Stimulated activated naive CD8-positive, alpha-beta T cell treated with anti-CD3 and anti-CD28 coated beads, Interleukin-15, amount 100 ng/mL, for 72 hours (primary cell): ENCODE data around the gene TMEM231.
"Not testable (repeated sequence)": the region's sequence is repeated elsewhere in the genome, so short reads cannot be mapped to it uniquely, and the experiment has no call there.

Source experiments
- ATAC-seq: fragments of 150-1000 bp; cut with Tn5 transposase; 2 replicates; pipeline ENCODE4 v1.10.0; 2021; ENCODE audit warnings: mild to moderate bottlenecking, moderate library complexity
- DNase-seq, 2 donors: peaks; one replicate each; pipeline ENCODE4 v3.0.0; 2021 to 2022
- H3K27ac Mint-ChIP-seq, 2 donors: one replicate each; pipeline ENCODE4 v1.8.0; 2022; ENCODE audit warnings: mild to moderate bottlenecking in 2 of 2, mixed read lengths in 2 of 2, moderate library complexity in 2 of 2
- H3K27me3 Mint-ChIP-seq: one replicate; pipeline ENCODE4 v1.8.0; 2022; ENCODE audit warnings: mixed read lengths
- H3K4me1 Mint-ChIP-seq: one replicate; pipeline ENCODE4 v1.8.0; 2022; ENCODE audit warnings: mild to moderate bottlenecking, mixed read lengths
- H3K4me3 Mint-ChIP-seq, 2 donors: one replicate each; pipeline ENCODE4 v1.8.0; 2022; ENCODE audit warnings: mild to moderate bottlenecking in 2 of 2, mixed read lengths in 2 of 2, moderate library complexity in 1 of 2
- H3K9me3 Mint-ChIP-seq, 2 donors: one replicate each; pipeline ENCODE4 v1.8.0; 2022; ENCODE audit warnings: mixed read lengths in 2 of 2

The TMEM231 gene, protein sequence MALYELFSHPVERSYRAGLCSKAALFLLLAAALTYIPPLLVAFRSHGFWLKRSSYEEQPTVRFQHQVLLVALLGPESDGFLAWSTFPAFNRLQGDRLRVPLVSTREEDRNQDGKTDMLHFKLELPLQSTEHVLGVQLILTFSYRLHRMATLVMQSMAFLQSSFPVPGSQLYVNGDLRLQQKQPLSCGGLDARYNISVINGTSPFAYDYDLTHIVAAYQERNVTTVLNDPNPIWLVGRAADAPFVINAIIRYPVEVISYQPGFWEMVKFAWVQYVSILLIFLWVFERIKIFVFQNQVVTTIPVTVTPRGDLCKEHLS

GRCh38 chr16:75555707-75556430 is at the start of gene TMEM231:
Gene TMEM231 (minus strand): TSS chr16:75556252. CDS start chr16:75556209, 43 bp downstream.
- peaks cover 20% of the 10 kb centered on the region for H3K27me3 Mint-ChIP-seq
- H3K27ac Mint-ChIP-seq: peak within 1 kb of the TSS; percentile 90 to 96
- H3K4me1 Mint-ChIP-seq: peaks cover 9% of the 10 kb centered on the region
- peak; percentile 97 for ATAC-seq
- peak; percentile 92 to 95 for DNase-seq
- no peaks in the 10 kb centered on the region for H3K9me3 Mint-ChIP-seq
- peak within 1 kb of the TSS; percentile 99 for H3K4me3 Mint-ChIP-seq

DNA sequence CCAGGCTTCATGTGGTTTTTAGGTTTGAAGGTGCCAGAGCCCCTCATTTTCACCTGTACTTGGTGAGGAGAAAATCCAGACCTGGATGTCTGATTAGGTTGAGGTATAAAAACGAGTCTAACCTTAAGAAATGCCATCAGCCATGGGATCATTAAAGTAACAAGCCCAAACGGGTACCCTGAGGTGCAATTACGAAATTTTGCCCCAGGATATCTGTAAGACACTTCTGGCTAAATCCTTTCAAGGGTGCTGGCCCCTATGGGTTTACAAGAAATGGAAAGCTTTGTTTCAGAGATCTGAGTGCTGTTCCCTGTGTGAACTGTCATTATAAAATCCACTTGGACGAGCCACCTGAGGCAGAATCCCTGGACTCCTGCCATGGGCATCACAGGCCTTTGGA is 47.2 kb upstream of the TMEM231 start:
- no peak for ATAC-seq
- Mint-ChIP-seq H3K4me3 (no peak overlapping the region), H3K9me3 (peaks cover 0 to 12% of the 10 kb centered on the region in 2 donors), H3K4me1 (peaks cover 6% of the 10 kb centered on the region), H3K27me3 (no peaks in the 10 kb centered on the region), H3K27ac (no peak overlapping the region)
- DNase-seq: no peak

- Mint-ChIP-seq H3K4me1 (peaks cover 13% of the 10 kb centered on the region), H3K27ac (peak overlapping the region in 1 of 2 donors; percentile 59)
These were observed 43.6 kb upstream of the TMEM231 start for GRCh38 chr16:75599452-75600277.

GRCh38 chr16:75593825-75594820 is 38.1 kb upstream of the TMEM231 start:
- H3K27ac Mint-ChIP-seq: peak overlapping the region; percentile 36 to 77
- DNase-seq (peak in 1 of 2 donors; percentile 14), ATAC-seq (peak; percentile 90)
- H3K9me3 Mint-ChIP-seq: no peaks in the 10 kb centered on the region
- H3K27me3 Mint-ChIP-seq: no peaks in the 10 kb centered on the region
- peaks cover 22% of the 10 kb centered on the region for H3K4me1 Mint-ChIP-seq
- H3K4me3 Mint-ChIP-seq: peak overlapping the region in 1 of 2 donors; percentile 5

More at GRCh38 chr16:75599452-75600277, 43.6 kb upstream of the TMEM231 start:
- H3K27me3 Mint-ChIP-seq: no peaks in the 10 kb centered on the region
- H3K4me3 Mint-ChIP-seq: no peak overlapping the region
- peaks cover 0 to 12% of the 10 kb centered on the region in 2 donors for H3K9me3 Mint-ChIP-seq
- ATAC-seq (no peak), DNase-seq (no peak)

DNA sequence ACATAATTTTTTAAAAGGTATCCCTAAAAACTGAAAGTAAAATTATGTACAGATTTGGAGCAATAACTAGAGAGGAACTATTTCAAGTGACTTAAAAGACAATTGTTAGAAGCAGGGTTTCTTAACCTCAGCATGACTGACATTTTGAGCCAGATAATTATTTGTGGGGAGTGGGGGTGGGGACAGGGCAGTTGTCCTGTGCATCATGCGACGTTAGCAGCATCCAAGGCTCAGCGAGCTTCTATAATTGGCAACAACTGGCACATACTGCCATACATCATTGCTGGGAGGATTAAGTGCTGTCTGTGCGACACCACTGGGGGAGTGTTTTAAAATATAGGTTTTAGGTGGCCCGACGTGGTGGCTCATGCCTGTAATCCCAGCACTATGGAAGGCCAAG is 37.3 kb upstream of the TMEM231 start:
- ATAC-seq (no peak), DNase-seq (no peak)
- Mint-ChIP-seq H3K4me1 (peaks cover 22% of the 10 kb centered on the region), H3K9me3 (no peaks in the 10 kb centered on the region), H3K4me3 (no peak overlapping the region), H3K27me3 (no peaks in the 10 kb centered on the region), H3K27ac (no peak overlapping the region)

DNA sequence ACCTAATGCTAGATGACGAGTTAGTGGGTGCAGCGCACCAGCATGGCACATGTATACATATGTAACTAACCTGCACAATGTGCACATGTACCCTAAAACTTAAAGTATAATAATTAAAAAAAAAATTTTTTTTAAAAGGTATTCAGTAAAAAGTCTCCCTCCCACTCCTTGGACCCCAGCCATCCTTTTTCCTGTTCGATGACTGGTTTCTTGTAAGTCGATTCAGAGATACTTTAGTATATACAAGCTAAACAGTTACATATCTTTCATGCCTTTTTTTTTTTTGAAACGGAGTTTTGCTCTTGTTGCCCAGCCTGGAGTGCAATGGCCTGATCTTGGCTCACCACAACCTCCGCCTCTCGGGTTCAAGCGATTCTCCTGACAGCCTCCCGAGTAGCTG is 35.9 kb upstream of the TMEM231 start:
- H3K27ac Mint-ChIP-seq, H3K27me3 Mint-ChIP-seq, DNase-seq, ATAC-seq, H3K4me3 Mint-ChIP-seq, H3K9me3 Mint-ChIP-seq: not testable (repeated sequence)
- peaks cover 22% of the 10 kb centered on the region for H3K4me1 Mint-ChIP-seq

GRCh38 chr16:75590920-75591843 is 35.1 kb upstream of the TMEM231 start:
- Mint-ChIP-seq H3K27ac (no peak overlapping the region), H3K9me3 (no peaks in the 10 kb centered on the region), H3K4me1 (peaks cover 22% of the 10 kb centered on the region), H3K27me3 (no peaks in the 10 kb centered on the region), H3K4me3 (no peak overlapping the region)
- no peak for ATAC-seq
- no peak for DNase-seq

- ATAC-seq (no peak), DNase-seq (no peak)
- H3K9me3 Mint-ChIP-seq: no peaks in the 10 kb centered on the region
- no peaks in the 10 kb centered on the region for H3K27me3 Mint-ChIP-seq
- peaks cover 12% of the 10 kb centered on the region for H3K4me1 Mint-ChIP-seq
- no peak overlapping the region for H3K27ac Mint-ChIP-seq
- no peak overlapping the region for H3K4me3 Mint-ChIP-seq
These were observed 33.3 kb upstream of the TMEM231 start for GRCh38 chr16:75589306-75589705.

- ATAC-seq (no peak), DNase-seq (no peak)
- Mint-ChIP-seq H3K27me3 (no peaks in the 10 kb centered on the region), H3K9me3 (no peaks in the 10 kb centered on the region), H3K4me1 (peaks cover 6% of the 10 kb centered on the region), H3K27ac (peak overlapping the region in 1 of 2 donors; percentile 28), H3K4me3 (no peak overlapping the region)
These were observed 32.7 kb upstream of the TMEM231 start for GRCh38 chr16:75588716-75589115.

GRCh38 chr16:75584108-75584507 is 28.1 kb upstream of the TMEM231 start:
- H3K9me3 Mint-ChIP-seq: no peaks in the 10 kb centered on the region
- peaks cover 5% of the 10 kb centered on the region for H3K4me1 Mint-ChIP-seq
- H3K27ac Mint-ChIP-seq: no peak overlapping the region
- no peak for DNase-seq
- no peak for ATAC-seq
- H3K4me3 Mint-ChIP-seq: no peak overlapping the region
- no peaks in the 10 kb centered on the region for H3K27me3 Mint-ChIP-seq

- H3K27ac Mint-ChIP-seq: no peak overlapping the region
- no peak for ATAC-seq
These were observed 23.3 kb upstream of the TMEM231 start for GRCh38 chr16:75579281-75579834.

GRCh38 chr16:75578725-75579124 is 22.7 kb upstream of the TMEM231 start:
- peaks cover 27% of the 10 kb centered on the region for H3K4me1 Mint-ChIP-seq
- no peaks in the 10 kb centered on the region for H3K27me3 Mint-ChIP-seq
- no peak for ATAC-seq
- H3K4me3 Mint-ChIP-seq: no peak overlapping the region
- no peaks in the 10 kb centered on the region for H3K9me3 Mint-ChIP-seq
- DNase-seq: no peak
- peak overlapping the region; percentile 7 to 77 for H3K27ac Mint-ChIP-seq

More at GRCh38 chr16:75579281-75579834, 23.3 kb upstream of the TMEM231 start:
- H3K4me3 Mint-ChIP-seq: no peak overlapping the region
- H3K4me1 Mint-ChIP-seq: peaks cover 22% of the 10 kb centered on the region
- no peaks in the 10 kb centered on the region for H3K9me3 Mint-ChIP-seq
- no peak for DNase-seq
- no peaks in the 10 kb centered on the region for H3K27me3 Mint-ChIP-seq

- Mint-ChIP-seq H3K4me1 (peaks cover 27% of the 10 kb centered on the region), H3K27me3 (no peaks in the 10 kb centered on the region), H3K4me3 (no peak overlapping the region), H3K9me3 (no peaks in the 10 kb centered on the region), H3K27ac (peak overlapping the region in 1 of 2 donors; percentile 74)
- ATAC-seq (no peak), DNase-seq (no peak)
These were observed 22.2 kb upstream of the TMEM231 start for GRCh38 chr16:75578212-75578611.
